Hematopoietic multipotent progenitor cell treated with erythropoietin and hydrocortisone succinate and interleukin-3 and kit ligand, for 17 days (in vitro differentiated cells): Measurements from ENCODE around the gene SHROOM3.
"Not testable (repeated sequence)": the region's sequence is repeated elsewhere in the genome, so short reads cannot be mapped to it uniquely, and the experiment has no call there.

Experiments
- DNase-seq: peaks from one replicate; pipeline ENCODE4 v3.0.0-alpha.2; 2015; ENCODE audit warnings: low spot score

SHROOM3 gene

DNA sequence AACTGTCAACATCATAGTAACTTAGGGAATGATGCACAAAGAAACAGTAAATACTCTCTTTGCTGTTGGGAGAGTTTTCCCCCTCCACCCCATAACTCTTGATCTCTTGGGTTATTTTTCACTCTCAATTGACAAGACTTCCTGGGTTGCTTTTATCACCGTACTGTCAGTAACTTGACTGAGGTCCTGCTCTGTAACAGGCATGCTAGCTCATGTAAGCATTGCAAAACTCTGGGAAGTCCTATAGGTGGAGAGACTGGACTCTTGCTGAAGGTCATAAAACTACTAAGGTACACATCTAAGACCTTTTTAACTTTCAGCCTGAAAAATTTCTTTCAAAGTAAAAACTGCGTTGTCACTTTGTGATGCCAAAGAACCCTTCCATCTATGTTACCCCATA lies 10.9 kb downstream of the SHROOM3 start:
- no peak for DNase-seq

- DNase-seq, result no peak
These were observed 12.4 kb downstream of the SHROOM3 start for GRCh38 chr4:76447393-76447851.

- no peak for DNase-seq
These were observed 13.2 kb downstream of the SHROOM3 start for GRCh38 chr4:76448211-76448610.

DNA sequence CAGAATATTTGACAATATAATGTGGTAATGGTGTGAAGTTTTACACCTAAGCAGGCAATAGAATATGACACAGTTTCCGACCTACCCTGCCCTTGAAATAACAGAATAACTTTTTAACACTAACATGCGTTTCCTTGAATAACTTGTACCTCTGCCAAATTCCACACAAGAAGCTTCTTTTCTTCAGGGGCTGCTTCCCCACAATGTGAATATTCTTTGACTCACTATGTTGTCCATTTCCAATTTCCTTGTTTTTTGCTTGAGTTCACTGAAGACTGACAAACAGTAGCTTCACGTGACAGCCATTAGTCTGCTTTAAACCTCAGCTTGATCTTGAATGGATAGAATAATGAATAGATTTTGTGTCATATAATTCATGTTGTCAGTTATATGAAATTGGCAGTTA lies 14.3 kb downstream of the SHROOM3 start:
- no peak for DNase-seq

- no peak for DNase-seq
These were observed 14.8 kb downstream of the SHROOM3 start for GRCh38 chr4:76449833-76450232.

- DNase-seq, result no peak
These were observed 18.2 kb downstream of the SHROOM3 start for GRCh38 chr4:76453232-76453631.

DNA sequence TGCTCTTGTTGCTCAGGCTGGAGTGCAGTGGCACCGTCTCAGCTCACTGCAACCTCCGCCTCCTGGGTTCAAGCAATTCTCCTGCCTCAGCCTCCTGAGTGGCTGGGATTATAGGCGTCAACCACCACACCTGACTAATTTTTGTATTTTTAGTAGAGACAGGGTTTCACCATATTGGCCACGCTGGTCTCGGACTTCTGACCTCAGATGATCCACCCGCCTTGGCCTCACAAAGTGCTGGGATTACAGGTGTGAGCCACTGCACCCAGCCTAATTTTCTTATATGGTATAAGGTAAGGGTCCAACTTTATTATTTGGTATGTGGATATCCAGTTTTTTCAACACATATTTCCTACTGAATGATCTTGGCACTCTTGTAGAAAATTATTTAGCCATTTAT lies 19.0 kb downstream of the SHROOM3 start:
- DNase-seq, result not testable (repeated sequence)

GRCh38 chr4:76457885-76458284 lies 22.9 kb downstream of the SHROOM3 start:
- DNase-seq, result no peak

- DNase-seq, result no peak
These were observed 23.3 kb downstream of the SHROOM3 start for GRCh38 chr4:76458297-76458696.

- no peak for DNase-seq
These were observed 23.8 kb downstream of the SHROOM3 start for GRCh38 chr4:76458825-76459224.

DNA sequence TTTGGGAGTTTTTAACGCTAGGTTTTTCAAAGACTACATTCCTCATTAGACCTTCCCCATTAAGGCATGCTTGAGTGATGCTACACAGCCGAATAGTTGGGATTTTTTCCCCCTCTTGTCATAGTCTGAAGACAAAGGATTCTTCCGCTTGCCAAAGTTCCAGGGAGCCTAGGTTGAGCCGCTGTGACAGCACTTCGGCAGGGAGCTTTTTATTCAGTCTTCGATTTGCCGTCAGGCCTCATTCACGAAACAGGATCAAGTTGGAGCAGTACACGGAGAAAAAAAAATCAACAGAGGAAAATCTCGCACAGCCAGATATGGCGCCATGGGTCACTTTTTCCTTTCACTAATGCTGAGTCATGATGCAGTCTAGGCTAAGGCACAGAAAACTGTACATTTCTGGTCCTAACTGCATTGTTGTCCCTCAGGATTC lies 24.3 kb downstream of the SHROOM3 start:
- DNase-seq, result no peak

DNA sequence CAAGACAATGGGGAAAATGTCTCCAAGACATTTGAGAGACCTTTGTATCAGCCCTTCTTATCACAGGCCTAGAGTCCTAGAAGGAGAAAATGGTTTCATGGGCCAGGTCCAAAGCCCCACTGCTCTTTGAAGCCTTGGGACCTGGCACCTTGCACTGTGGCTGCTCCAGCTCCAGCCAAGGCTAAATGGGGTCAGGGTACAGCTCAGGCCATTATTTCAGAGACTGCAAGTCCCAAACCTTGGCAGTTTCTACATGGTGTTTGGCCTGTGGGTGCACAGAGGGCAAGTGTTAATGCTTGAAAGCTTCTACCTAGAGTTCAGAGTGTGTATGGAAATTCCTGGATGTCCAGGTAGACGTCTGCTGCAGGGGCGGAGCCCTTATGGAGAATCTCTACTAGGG lies 28.5 kb downstream of the SHROOM3 start:
- DNase-seq, result no peak

GRCh38 chr4:76470064-76470463 lies 35.0 kb downstream of the SHROOM3 start:
- DNase-seq, result no peak

- no peak for DNase-seq
These were observed 35.5 kb downstream of the SHROOM3 start for GRCh38 chr4:76470532-76470931.

DNA sequence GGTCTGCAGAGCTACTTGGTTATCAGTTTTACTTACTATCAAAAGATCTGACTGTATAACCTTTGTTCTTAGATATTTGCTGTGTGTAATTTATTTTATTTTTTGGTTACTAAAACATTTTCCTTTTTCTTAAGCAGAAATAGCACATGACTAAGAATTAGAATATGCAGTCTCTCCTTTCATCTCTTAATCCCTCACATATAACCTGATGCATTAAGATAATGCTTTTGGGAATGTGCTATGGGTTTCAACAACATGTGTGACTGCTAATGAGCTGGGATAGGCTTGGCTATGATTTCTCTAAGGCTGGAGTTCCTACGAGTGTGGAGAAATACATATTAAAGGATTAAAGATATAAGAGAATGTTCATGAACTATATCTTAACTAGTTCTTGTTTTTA lies 41.5 kb downstream of the SHROOM3 start:
- DNase-seq, result no peak

- DNase-seq, result no peak
These were observed 49.6 kb downstream of the SHROOM3 start for GRCh38 chr4:76484654-76485053.

- no peak for DNase-seq
These were observed 50.4 kb downstream of the SHROOM3 start for GRCh38 chr4:76485450-76485849.

GRCh38 chr4:76486588-76487276 lies 51.7 kb downstream of the SHROOM3 start:
- no peak for DNase-seq

DNA sequence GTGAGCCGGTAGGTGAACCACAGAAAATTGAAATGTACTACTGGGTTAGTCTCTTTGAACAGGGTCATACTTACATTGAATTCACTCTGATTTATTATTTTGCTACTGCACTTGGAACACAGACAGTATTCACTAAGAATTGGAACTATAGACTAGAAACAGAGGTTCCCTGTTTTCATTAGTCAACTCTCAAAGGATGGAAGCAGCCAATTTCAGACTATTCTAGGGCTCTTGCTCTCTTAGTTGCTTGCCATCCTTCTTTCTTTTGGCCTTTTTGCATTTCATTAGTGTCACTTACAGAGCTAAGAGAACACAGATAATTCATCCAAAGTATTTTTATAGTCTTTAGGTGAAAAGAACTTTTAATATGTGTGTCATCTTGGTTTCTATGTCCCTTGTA lies 52.6 kb downstream of the SHROOM3 start:
- DNase-seq, result no peak

- DNase-seq, result no peak
These were observed 53.4 kb downstream of the SHROOM3 start for GRCh38 chr4:76488455-76488854.

DNA sequence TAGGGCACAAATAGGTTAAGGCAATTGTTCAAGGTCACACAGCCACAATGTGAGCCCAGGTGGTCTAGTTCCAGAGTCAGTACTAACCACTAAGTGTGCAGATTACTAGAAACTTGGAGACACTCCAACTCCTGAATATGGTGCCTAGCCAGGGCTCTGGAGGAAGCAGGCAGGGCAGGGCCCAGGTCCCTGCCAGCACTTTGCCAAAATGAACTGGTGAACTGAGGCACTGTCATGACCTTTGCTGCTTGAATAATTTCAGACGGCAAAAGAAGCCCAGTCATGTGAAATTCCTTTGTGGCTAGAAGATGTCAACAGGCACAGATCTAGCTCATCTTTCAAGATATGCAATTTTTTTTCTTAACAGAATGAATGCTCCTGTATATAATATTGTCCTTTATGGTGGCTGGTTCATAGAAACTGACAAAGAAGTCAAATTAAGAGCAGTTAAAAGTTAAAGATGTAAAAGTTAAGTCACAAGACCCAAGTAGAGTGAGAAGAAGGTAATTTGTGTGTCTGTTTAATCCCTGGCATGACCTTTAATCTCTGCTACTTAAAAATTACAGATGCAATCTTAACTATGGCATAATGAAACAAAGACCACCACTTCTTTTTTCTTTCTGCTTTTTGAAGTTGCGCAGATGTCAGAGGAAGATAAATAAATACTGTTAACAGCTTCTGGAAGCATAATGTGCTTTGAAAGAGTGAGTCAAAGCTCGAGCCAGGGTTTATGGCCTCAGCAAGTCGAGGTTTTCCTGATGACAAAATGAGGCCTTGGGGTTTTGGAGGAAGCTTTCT lies 54.1 kb downstream of the SHROOM3 start:
- no peak for DNase-seq

- DNase-seq, result no peak
These were observed 54.7 kb downstream of the SHROOM3 start for GRCh38 chr4:76489686-76490161.

DNA sequence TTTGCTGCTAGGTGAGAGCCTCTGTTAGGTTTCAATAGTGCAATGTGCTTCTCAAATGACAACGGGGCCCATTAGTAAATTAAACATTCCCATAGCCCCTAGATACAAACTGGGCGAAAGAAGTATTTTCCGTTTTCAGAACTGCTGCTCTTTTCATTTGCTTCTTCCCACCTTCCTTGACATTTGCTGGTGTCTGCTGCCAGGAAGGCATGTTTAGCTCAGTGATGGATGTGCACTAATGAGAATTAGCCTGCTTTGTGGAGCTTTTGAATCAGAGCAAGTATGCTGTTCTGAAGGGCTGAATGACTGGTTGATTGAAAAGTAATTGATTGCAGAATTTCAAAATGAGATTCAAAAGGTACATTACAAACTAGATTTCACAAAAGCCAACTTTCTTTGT lies 57.0 kb downstream of the SHROOM3 start:
- no peak for DNase-seq
